B cell (primary cell): ENCODE results near the gene CEP250.

Source experiments
- EZH2 ChIP-seq: IDR thresholded peaks from 2 replicates; pipeline ENCODE4 v1.6.1; 2012; ENCODE audit warnings: borderline replicate concordance, low read depth, mild to moderate bottlenecking, moderate library complexity, low read length; ENCODE audit not compliant: insufficient read depth, poor library complexity, severe bottlenecking
- TF ChIP-seq, protein P1 (sequence below): fragments of 200-600 bp; IDR thresholded peaks from one replicate; pipeline ENCODE4 v1.8.0; 2022; ENCODE audit warnings: antibody characterized with exemption, mild to moderate bottlenecking

DNA sequence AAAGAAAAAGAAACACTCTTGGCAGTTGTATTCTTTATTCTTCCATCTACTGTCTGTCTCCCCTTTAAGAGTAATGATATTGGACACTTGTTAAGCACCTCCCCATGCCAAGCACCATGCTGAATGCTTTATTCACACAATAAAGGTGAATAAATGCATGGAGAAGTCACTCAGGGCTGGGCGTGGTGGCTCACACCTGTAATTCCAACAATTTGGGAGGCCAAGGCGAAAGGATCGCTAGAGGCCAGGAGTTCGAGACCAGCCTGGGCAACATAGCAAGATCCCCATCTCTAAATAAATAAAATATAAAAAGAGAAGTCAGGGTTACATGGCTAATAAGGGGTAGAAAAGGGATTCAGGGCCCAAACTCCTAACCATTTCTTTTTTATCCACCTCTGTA, 32.1 kb downstream of the CEP250 start:
- TF ChIP-seq, protein P1, sequence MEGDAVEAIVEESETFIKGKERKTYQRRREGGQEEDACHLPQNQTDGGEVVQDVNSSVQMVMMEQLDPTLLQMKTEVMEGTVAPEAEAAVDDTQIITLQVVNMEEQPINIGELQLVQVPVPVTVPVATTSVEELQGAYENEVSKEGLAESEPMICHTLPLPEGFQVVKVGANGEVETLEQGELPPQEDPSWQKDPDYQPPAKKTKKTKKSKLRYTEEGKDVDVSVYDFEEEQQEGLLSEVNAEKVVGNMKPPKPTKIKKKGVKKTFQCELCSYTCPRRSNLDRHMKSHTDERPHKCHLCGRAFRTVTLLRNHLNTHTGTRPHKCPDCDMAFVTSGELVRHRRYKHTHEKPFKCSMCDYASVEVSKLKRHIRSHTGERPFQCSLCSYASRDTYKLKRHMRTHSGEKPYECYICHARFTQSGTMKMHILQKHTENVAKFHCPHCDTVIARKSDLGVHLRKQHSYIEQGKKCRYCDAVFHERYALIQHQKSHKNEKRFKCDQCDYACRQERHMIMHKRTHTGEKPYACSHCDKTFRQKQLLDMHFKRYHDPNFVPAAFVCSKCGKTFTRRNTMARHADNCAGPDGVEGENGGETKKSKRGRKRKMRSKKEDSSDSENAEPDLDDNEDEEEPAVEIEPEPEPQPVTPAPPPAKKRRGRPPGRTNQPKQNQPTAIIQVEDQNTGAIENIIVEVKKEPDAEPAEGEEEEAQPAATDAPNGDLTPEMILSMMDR: no peak
- TF ChIP-seq EZH2: no peak
